HG03066 (cell line): ENCODE results near the gene ARPC3.
A peak's percentile ranks its signal among the peaks of the same experiment; 100 is the strongest.
"Not testable (repeated sequence)": the region's sequence is repeated elsewhere in the genome, so short reads cannot be mapped to it uniquely, and the experiment has no call there.

Source experiments
- ATAC-seq: cut with Tn5 transposase; IDR thresholded peaks from one replicate; pipeline ENCODE4 v1.9.1; 2021; ENCODE audit warnings: low read depth; ENCODE audit not compliant: unreplicated experiment

The ARPC3 gene

GRCh38 chr12:110449799-110450497 is at the start of gene ARPC3:
Gene ARPC3, minus strand, starts transcription at chr12:110450337. Its CDS starts 77 bp downstream, at chr12:110450260.
- peak; percentile 92 for ATAC-seq

DNA sequence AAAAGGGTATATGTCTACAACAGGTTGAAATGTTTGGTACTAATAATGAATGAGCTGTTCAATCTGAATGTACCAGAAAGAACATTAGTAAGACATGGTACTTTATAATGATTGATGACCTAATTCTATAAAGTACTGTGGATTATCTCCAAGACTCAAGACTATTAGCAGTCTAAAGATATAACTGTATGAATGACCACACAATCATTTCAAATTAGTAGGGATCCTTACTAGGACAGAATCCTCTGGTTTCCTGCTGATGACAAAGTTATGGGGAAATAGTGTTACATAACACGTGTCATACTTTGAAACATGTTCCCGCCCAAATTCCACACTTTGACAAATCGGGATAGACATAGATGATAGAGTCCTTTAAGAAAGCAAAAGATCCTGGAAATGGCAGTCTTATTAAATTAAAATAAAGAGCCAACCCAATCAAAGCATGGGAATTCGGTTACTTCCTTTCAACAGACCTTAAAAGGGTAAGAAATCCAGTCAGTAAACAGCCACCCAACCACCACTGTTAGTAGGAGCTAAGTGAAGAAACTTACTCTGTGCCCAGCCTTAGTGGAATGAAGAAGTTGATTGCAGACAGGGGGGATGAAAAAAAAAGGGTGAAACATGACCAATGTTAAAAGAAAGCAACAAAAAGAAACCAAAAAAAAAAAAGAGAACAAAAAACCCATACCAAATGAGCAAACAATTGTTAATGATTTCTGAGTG is 49.0 kb upstream of the ARPC3 start:
- ATAC-seq = no peak

DNA sequence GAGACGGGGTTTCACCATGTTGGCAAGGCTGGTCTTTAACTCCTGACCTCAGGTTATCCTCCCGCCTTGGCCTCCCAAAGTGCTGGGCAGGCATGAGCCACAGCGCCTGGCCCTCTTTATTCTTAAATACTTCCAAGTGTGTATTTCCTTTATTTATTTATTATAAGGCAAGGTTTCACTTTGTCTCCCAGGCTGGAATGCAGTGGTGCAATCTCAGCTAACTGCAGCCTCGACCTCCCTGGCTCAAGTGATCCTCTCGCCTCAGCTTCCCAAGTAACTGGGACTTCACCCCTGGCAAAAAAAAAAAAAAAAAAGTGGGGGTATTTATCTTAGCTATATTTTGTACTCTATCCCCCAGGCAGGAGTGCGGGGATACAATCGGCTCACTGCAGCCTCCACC is 25.3 kb upstream of the ARPC3 start:
- no peak for ATAC-seq

- ATAC-seq = peak; percentile 75
Measured at GRCh38 chr12:110468214-110469048, 18.3 kb upstream of the ARPC3 start, which contains the start of the genes FAM216A and GPN3. Gene FAM216A, plus strand, starts transcription at chr12:110468845. Its CDS starts 31 bp downstream, at chr12:110468876. Gene GPN3, minus strand, starts transcription at chr12:110468257. Its CDS starts 54 bp downstream, at chr12:110468203.

DNA sequence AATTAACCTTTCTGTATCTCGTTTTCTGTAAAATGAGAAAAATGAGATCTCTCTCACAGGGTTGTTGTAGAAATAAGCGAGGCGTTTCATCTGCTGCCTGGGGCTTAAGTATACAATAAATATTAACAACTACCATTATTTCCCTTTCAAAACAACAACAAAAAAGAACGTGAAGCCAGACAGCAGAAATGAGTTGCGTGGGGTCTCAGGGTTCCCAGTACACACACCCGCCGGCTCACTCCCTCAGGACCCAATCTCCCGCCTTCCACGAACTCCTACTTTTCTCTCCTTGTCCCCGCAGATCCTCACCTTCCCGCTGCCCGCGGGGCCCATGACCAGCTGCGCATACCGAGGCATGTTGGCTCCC is 17.7 kb upstream of the ARPC3 start:
- no peak for ATAC-seq

DNA sequence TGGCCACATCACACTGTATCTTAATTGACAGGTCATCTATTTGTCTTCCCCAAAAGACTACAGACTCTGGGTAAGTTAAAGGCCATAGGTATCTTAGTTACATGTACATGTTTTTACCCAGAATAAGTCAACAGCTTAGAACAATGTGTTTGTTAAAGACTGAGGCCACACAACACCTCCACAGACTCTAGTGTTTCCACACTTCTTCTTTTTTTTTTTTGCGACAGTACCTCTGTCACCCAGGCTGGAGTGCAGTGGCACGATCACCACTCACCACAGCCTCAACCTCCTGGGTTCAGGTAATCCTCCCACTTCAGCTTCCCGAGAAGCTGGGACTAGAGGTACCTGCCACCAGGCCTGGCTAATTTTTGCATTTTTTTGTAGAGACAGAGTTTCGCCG is 16.7 kb upstream of the ARPC3 start:
- no peak for ATAC-seq

- ATAC-seq = not testable (repeated sequence)
Measured at GRCh38 chr12:110465765-110466164, 15.6 kb upstream of the ARPC3 start.

GRCh38 chr12:110465024-110465423 is 14.9 kb upstream of the ARPC3 start:
- ATAC-seq = no peak

GRCh38 chr12:110461189-110461588 is 11.1 kb upstream of the ARPC3 start:
- ATAC-seq = not testable (repeated sequence)

DNA sequence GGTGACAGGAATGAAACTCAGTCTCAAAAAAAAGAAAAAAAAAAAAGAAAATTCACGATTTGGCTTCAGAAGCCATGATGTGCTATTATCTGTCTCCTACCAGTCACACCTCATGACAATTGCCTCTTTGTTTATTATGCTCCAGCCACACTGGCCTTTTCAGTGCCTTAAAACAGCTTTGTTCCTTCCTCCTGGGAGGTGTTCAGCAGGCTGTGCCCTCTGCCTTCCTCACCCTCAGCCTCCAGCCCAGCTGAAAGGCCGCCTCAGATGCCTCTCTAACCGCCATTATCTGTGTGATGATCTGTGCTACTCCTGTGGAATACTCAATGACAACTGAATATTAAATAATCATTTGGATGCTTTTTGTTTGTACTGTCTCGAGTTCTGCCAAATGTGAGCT is 8.6 kb upstream of the ARPC3 start:
- ATAC-seq = no peak

DNA sequence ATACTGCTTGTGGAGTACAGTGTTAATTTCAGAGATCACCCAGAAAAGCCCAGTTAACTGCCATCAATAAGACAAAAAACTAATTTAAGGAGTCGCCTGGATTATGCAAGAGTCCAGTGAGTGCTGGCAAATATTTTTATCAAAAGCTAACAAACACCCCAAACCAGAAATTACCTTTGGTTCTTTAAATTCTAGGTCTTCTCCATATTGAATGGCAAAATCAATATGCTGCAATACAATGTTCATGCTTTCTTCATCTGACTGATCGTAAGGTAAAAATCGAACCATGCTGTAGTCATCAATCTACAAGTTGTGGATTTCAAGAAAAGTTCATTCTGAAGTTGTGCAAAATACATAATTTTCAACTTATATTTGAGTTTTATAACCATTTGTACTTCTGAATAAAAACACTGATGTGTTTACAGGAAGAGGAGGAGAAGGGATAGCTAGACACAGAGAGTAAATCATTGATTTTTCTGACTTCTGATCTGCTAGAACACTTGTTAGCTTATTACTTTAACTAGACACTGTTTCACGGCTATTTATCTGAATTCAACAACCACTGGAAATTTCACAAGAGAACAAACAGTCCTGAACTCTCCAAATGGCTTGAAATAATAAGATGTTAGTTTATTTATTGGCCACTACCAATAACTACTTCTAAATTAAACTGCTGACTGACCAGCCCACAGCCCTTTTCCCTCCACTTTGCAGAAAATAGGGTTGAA is 3.6 kb upstream of the ARPC3 start:
- ATAC-seq = no peak

- ATAC-seq = no peak
Measured at GRCh38 chr12:110451263-110451662, 1.1 kb upstream of the ARPC3 start.

DNA sequence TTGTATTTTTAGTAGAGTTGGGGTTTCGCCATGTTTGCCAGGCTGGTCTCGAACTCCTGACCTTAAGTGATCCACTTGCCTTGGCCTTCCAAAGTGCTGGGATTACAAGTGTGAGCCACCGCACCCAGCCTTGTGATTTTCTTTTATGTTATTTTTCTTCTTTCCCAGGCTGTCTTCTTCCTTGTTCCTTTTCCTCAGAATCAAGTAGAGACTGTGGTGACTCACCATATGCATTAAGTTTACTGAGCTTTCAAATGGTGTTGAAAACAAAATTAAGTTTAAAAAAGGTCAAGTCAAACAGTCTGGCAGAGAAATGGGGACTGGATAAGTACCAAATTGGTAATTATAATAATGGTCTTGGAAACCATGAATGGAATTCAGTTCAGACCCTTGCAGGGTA is 5.7 kb downstream of the ARPC3 start:
- ATAC-seq = no peak

GRCh38 chr12:110436231-110436630 is 13.9 kb downstream of the ARPC3 start:
- ATAC-seq = no peak

DNA sequence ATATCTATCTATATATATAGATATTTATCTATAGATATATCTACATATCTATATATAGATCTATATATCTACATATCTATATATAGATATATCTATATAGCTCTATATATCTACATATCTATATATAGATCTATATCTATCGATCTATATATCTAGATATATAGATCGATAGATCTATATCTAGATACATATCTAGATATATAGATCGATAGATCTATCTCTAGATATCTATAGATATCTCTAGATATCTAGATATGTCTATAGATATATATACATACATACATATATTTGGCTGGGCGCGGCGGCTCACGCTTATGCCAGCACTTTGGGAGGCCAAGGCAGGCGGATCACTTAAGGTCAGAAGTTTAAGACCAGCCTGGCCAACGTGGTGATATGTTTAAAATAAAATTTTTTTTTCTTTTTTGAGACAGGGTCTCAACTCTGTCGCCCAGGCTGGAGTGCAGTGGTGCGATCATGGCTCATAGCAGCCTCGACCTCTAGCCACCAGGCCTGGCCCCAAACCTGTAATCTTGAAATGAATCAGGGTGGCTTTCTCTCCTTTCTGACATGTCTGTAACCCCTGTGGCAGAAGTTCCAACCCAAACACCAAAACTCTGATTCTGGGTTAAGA is 18.1 kb downstream of the ARPC3 start:
- ATAC-seq = no peak

- ATAC-seq = not testable (repeated sequence)
Measured at GRCh38 chr12:110429676-110430075, 20.5 kb downstream of the ARPC3 start.

DNA sequence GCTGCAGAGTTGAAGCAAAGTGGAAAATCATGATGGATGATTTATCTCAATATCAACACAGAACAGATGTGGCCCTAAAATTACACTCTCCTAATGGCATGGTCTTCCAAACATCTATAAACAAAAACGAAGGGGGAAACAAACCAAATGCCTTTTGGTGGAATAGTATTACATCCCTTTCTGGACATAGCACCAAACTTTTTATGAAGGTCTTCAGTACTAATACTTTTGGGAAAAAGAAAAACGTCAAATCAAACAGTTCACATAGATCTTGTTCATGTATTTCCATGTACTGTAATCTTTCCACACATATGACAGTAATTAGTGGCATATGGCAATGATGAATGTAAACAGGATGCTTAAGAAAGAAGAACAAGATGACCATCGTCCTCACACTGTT is 23.7 kb downstream of the ARPC3 start:
- ATAC-seq = no peak

- no peak for ATAC-seq
Measured at GRCh38 chr12:110424237-110424636, 25.9 kb downstream of the ARPC3 start.

GRCh38 chr12:110421701-110422100 is 28.4 kb downstream of the ARPC3 start:
- ATAC-seq = no peak

DNA sequence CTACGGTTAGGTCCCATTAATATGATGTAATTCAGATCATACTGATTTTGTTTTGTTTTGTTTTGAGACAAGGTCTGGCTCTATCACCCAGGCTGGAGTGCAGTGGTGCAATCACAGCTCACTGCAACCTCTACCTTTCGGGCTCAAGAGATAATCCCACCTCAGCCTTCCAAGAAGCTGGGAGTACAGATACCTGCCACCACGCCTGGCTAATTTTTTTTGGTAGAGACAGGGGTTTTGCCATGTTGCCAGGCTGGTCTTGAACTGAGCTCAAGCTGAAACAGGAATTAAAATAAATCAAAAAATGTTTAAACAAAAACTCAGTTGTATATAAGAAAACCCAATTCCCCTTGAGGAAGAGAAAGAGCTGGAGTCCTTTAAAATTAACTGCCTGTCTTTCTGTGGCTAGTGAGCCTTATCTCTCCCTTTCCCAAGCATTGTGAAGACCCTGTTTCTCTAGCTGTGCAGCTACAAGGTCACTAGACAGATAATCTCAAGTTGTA is 28.9 kb downstream of the ARPC3 start:
- no peak for ATAC-seq
